IPS-15b (cell line): ENCODE data around the gene ART1.
"Not testable (repeated sequence)": the region's sequence is repeated elsewhere in the genome, so short reads cannot be mapped to it uniquely, and the experiment has no call there.

ENCODE experiments used
- H3K27me3 ChIP-seq: one replicate; pipeline ENCODE4 v1.6.1; 2013; ENCODE audit warnings: low read length; ENCODE audit not compliant: control insufficient read depth, insufficient read depth
- H3K36me3 ChIP-seq: one replicate; pipeline ENCODE4 v1.6.1; 2013; ENCODE audit warnings: low read length; ENCODE audit not compliant: control insufficient read depth, insufficient read depth
- H3K4me1 ChIP-seq: one replicate; pipeline ENCODE4 v1.6.1; 2013; ENCODE audit warnings: mild to moderate bottlenecking, low read length; ENCODE audit not compliant: control insufficient read depth, insufficient read depth
- H3K4me3 ChIP-seq: one replicate; pipeline ENCODE4 v1.5.1; 2013; ENCODE audit warnings: low read depth, low read length
- H3K9ac ChIP-seq: one replicate; pipeline ENCODE4 v1.6.1; 2013; ENCODE audit warnings: low read depth, mild to moderate bottlenecking, low read length
- H3K9me3 ChIP-seq: one replicate; pipeline ENCODE4 v1.6.1; 2013; ENCODE audit warnings: mild to moderate bottlenecking, low read length; ENCODE audit not compliant: control insufficient read depth, insufficient read depth

The ART1 gene, protein sequence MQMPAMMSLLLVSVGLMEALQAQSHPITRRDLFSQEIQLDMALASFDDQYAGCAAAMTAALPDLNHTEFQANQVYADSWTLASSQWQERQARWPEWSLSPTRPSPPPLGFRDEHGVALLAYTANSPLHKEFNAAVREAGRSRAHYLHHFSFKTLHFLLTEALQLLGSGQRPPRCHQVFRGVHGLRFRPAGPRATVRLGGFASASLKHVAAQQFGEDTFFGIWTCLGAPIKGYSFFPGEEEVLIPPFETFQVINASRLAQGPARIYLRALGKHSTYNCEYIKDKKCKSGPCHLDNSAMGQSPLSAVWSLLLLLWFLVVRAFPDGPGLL

GRCh38 chr11:3644817-3645235 is at the start of gene ART1:
TSS of gene ART1 (plus strand) at chr11:3645128. CDS start at chr11:3659214, 14,086 bp downstream.
- Histone ChIP-seq H3K4me3 (no peak within 1 kb of the TSS), H3K4me1 (peaks cover 2% of the 10 kb centered on the region), H3K27me3 (peaks cover 6% of the 10 kb centered on the region), H3K9me3 (no peaks in the 10 kb centered on the region), H3K36me3 (no peaks in the 10 kb centered on the region), H3K9ac (no peak within 1 kb of the TSS)

DNA sequence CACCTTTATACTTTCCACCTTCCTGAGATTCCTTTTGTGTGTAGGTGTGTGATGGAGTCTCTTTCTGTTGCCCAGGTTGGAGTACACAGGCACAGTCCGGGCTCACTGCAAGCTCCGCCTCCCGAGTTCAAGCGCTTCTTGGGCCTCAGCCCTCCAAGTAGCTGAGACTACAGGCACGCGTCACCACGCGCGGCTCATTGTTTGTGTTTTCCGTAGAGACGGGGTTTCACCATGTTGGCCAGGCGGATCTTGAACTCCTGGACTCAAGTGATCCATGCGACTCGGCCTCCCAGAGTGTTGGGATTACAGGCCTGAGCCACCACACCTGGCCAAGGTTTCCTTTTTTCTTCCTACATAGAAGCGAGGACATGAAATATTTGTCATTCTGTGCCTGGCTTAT is 47.2 kb upstream of the ART1 start:
- not testable (repeated sequence) for H3K36me3 ChIP-seq, H3K4me1 ChIP-seq, H3K4me3 ChIP-seq, H3K27me3 ChIP-seq, H3K9me3 ChIP-seq, H3K9ac ChIP-seq

- not testable (repeated sequence) for H3K4me1 ChIP-seq, H3K9ac ChIP-seq, H3K36me3 ChIP-seq, H3K9me3 ChIP-seq, H3K4me3 ChIP-seq, H3K27me3 ChIP-seq
Observed at GRCh38 chr11:3600201-3600600, 44.7 kb upstream of the ART1 start.

- Histone ChIP-seq H3K9me3 (no peaks in the 10 kb centered on the region), H3K4me1 (no peaks in the 10 kb centered on the region), H3K9ac (no peak overlapping the region), H3K36me3 (no peaks in the 10 kb centered on the region), H3K27me3 (no peaks in the 10 kb centered on the region), H3K4me3 (no peak overlapping the region)
Observed at GRCh38 chr11:3604167-3604566, 40.8 kb upstream of the ART1 start.

DNA sequence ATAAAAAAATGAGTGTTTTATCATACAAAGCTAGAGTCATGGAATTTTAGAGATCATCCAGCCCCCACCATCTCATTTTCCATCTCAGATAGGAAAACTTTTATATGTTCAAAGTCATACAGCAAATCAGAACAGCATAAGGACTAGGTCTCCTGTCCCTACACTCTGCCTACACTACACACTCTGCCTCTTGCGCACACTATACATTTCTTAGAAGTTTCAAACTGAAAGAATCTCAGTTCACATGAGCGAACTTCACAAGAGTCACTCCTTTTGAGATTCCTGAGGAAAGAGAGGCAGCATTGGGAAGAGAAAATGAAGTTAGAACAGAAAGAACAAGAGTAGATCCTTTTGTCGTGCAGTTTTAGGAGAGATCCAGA is 39.7 kb upstream of the ART1 start:
- Histone ChIP-seq H3K9ac (no peak overlapping the region), H3K9me3 (no peaks in the 10 kb centered on the region), H3K4me1 (no peaks in the 10 kb centered on the region), H3K36me3 (no peaks in the 10 kb centered on the region), H3K4me3 (no peak overlapping the region), H3K27me3 (no peaks in the 10 kb centered on the region)

- no peaks in the 10 kb centered on the region for H3K4me1 ChIP-seq
- no peak overlapping the region for H3K9ac ChIP-seq
- H3K36me3 ChIP-seq, result no peaks in the 10 kb centered on the region
- H3K27me3 ChIP-seq, result no peaks in the 10 kb centered on the region
- no peaks in the 10 kb centered on the region for H3K9me3 ChIP-seq
- H3K4me3 ChIP-seq, result no peak overlapping the region
Observed at GRCh38 chr11:3605771-3606203, 39.1 kb upstream of the ART1 start.

- no peaks in the 10 kb centered on the region for H3K4me1 ChIP-seq
- H3K4me3 ChIP-seq, result no peak overlapping the region
- H3K36me3 ChIP-seq, result no peaks in the 10 kb centered on the region
- H3K27me3 ChIP-seq, result no peaks in the 10 kb centered on the region
- no peak overlapping the region for H3K9ac ChIP-seq
- no peaks in the 10 kb centered on the region for H3K9me3 ChIP-seq
Observed at GRCh38 chr11:3609416-3610265, 35.3 kb upstream of the ART1 start.

DNA sequence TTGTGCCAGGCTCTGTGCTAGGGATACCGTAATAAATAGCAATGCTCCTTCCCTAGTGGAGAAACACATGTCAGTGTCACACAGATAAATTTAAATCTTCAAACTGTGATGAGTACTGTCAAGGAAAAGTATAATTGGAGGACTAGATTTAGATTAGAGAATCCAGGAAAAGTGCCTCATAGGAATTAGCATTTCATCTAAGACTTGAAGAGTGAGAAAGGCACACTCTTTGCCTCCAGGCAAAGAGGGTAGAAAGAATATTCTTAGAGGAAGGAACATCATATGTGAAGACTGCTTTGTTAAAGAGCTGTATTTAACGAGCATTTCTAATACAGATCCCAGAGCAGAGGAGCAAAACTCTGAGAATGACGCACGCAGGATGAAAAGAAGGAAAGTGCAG is 34.1 kb upstream of the ART1 start:
- no peak overlapping the region for H3K4me3 ChIP-seq
- H3K4me1 ChIP-seq, result no peaks in the 10 kb centered on the region
- H3K9me3 ChIP-seq, result no peaks in the 10 kb centered on the region
- H3K36me3 ChIP-seq, result no peaks in the 10 kb centered on the region
- no peaks in the 10 kb centered on the region for H3K27me3 ChIP-seq
- H3K9ac ChIP-seq, result no peak overlapping the region

GRCh38 chr11:3611976-3612678 is 32.8 kb upstream of the ART1 start:
- Histone ChIP-seq H3K9me3 (no peaks in the 10 kb centered on the region), H3K27me3 (no peaks in the 10 kb centered on the region), H3K9ac (no peak overlapping the region), H3K36me3 (no peaks in the 10 kb centered on the region), H3K4me3 (no peak overlapping the region), H3K4me1 (no peaks in the 10 kb centered on the region)

- no peaks in the 10 kb centered on the region for H3K36me3 ChIP-seq
- no peak overlapping the region for H3K4me3 ChIP-seq
- no peaks in the 10 kb centered on the region for H3K4me1 ChIP-seq
- H3K9me3 ChIP-seq, result no peaks in the 10 kb centered on the region
- H3K27me3 ChIP-seq, result no peaks in the 10 kb centered on the region
- H3K9ac ChIP-seq, result no peak overlapping the region
Observed at GRCh38 chr11:3613998-3614741, 30.8 kb upstream of the ART1 start.

DNA sequence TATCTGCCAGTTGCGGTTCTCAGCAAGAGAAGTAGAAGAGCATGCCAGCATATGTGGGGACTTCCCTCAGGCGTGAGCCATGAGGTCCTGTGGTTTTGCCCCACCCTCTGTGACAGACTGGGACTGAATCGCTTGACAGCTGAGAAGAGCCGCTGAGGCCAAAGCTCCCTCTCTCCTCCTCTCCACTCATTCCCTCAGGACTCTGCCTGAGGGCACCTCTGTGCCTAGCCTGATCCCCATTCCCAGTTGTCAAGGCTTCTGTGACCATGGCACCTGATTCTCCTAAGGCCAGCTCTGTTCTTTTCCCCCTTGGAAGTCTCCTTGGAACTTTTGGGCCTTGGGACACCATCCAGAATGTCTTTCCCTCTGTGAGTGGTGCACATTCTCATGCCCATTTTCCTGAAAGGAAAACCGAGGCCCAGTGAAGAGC is 30.2 kb upstream of the ART1 start:
- H3K36me3 ChIP-seq, result no peaks in the 10 kb centered on the region
- H3K4me1 ChIP-seq, result no peaks in the 10 kb centered on the region
- no peaks in the 10 kb centered on the region for H3K27me3 ChIP-seq
- H3K4me3 ChIP-seq, result no peak overlapping the region
- H3K9ac ChIP-seq, result no peak overlapping the region
- no peaks in the 10 kb centered on the region for H3K9me3 ChIP-seq
